Measurements from ENCODE around the gene RASA2.

The RASA2 gene

DNA sequence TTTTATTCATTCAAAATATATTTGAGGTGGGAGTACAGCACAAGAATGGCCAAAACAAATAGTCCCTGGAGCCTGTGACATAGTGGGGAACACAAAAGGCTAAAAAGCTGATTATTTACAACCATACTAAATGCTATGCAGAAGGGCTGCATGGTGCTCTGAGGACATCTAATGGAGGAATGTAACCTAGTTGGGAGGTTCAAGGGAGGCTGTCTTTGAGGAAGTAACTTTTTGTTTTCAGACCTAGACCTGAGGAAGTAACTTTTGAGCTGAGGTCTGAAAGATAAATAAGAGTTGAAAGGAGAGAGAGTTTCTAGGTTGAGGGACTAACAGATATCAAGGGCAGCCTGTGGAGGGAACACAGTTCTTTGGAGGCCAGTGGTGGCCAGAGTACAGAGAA, 34.8 kb upstream of the RASA2 start:
- DNase-seq (ENCODE audit: insufficient read length, low spot score) (peak; percentile 23), FAIRE-seq (no peak)
- no peak for TF ChIP-seq POLR2A (IDR thresholded peaks at IDR 0.05; ENCODE audit: low read depth, low read length)

DNA sequence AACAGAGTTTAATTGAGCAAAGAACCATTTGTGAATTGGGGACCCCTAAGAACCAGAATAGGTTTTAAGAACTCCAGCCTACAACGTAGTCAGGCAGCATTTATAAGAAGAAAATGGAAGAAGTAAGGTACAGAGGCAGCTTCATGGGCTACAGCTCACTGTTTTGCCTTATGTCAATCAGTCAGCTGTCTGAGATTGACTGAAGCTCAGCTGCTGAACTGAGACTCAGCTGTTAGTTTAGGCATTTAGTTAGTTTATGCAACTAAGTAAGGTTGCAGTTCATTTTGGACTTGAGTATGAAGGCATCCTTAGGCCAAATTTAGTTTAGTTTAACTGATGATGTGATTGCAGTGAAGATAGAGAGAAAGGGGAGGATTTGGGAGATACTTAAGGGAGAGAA, 34.1 kb upstream of the RASA2 start:
- DNase-seq (ENCODE audit: insufficient read length, low spot score), result no peak
- TF ChIP-seq POLR2A (IDR thresholded peaks at IDR 0.05; ENCODE audit: low read depth, low read length), result no peak
- FAIRE-seq, result no peak

GRCh38 chr3:141454054-141454453, 32.8 kb upstream of the RASA2 start:
- FAIRE-seq (no peak), DNase-seq (ENCODE audit: insufficient read length, low spot score) (no peak)
- TF ChIP-seq POLR2A (IDR thresholded peaks at IDR 0.05; ENCODE audit: low read depth, low read length), result no peak

DNA sequence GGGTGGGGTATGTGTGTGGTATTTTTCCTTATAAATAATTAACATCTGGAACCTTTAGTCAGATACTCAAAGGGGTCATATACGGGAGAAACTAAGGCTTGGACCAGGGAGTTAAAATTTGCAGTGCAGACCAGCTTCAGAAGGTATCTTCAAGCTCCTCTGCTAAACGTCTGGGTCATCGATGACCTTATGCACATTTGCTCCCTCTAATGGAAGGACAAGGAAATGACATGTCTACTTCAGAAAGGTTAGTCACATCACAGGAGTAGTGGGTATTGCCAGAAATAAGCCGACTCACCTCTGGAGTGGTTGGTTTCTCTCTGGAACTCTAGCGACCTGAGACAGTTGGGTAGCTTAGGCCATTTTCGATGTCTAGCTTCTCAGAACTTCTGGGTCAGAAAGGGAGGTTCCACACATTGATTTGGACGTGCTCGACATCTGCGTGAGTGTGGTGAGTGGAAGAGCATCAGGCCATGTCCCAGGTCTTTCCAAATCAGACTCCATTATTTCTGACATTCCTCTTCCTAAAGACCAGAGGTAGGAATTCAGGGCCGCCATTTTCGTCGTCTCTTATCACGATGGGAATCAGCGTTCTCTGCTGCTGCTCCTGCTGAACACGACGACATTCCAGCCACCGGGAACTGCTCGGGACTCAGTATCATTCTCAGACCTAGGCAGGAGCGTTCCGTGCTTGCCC, 31.8 kb upstream of the RASA2 start:
- no peak for TF ChIP-seq POLR2A (IDR thresholded peaks at IDR 0.05; ENCODE audit: low read depth, low read length)
- FAIRE-seq (peak; percentile 94), DNase-seq (ENCODE audit: insufficient read length, low spot score) (peak; percentile 67)

DNA sequence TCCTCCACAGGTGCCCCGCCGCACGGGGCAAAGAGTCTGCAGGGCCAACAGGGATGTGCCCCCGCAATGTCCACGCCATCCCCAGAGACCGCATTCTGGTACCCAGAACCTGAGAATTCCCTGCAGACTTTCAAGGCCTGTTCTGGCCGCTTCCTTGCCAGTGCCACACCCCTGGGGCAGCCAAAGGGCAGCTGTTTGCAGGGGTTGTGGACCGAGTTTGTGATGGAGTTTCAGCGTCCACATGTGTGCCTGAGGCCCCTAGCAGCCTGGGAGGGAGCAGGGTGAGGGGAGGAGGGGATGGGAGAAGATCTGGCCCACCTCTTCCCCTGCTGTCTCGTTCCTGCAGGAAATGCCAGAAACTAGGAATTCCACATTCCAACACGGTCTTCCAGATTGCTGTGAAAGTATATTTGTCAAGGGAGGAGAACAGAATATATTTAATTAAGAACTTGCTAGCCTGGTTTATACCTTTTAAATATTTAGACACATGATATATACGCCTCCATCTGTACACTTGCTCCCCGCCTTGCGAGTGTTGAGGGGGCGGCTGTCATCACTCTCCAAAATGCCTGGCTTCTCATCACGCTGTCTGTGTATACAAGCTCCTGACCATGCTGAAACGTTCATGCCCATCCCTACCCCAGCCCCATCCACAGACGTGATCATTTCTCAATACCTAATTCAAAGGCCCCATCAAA, 31.1 kb upstream of the RASA2 start:
- DNase-seq (ENCODE audit: insufficient read length, low spot score), result no peak
- FAIRE-seq, result no peak
- TF ChIP-seq POLR2A (IDR thresholded peaks at IDR 0.05; ENCODE audit: low read depth, low read length), result no peak

DNA sequence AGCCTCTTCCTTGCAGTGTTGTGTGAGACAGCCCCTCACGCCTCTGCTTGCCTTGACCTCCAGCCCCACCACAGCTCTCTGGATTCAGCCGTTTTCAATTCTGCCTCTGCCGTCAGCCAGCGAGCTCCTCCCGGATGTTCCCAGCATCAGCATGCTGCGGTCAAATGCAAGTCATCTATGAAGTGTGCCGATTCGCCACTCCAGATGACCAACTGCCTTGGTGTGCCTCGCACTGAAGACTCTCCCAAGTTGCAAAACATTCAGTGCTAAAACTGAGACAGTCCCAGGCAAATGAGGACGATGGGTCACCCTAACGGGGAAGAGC, 30.6 kb upstream of the RASA2 start:
- no peak for FAIRE-seq
- no peak for DNase-seq (ENCODE audit: insufficient read length, low spot score)
- TF ChIP-seq POLR2A (IDR thresholded peaks at IDR 0.05; ENCODE audit: low read depth, low read length), result no peak

DNA sequence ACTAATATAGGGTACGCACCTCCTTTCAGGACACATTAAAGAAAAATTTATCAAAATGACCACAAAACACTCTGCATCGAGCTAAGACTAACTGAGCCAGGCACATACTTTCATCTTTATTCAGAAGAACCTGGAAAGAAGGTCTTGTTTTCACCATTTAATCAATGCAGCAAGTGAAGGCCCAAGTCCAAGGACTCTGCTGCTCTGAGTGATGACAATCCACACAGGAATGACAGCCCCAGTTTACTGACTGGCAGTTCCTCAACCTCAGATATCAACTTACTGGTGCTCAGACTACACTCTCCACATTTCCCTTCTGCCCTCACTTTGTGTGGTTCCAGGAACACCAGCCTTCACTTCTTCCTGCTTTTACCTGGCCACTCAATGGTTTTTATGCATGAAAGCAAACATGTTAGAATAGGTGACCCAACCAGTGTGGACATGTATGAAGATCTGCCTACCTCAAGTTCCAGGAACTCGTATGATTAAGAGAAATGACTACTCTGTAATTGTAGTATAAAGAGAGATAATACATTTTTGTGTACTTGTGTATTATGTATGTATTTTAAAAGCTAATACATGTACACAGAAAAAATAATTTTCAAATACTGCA, 29.1 kb upstream of the RASA2 start:
- no peak for FAIRE-seq
- no peak for DNase-seq (ENCODE audit: insufficient read length, low spot score)
- TF ChIP-seq POLR2A (IDR thresholded peaks at IDR 0.05; ENCODE audit: low read depth, low read length), result no peak

- TF ChIP-seq POLR2A (IDR thresholded peaks at IDR 0.05; ENCODE audit: low read depth, low read length), result no peak
- FAIRE-seq, result no peak
- DNase-seq (ENCODE audit: insufficient read length, low spot score), result no peak
Measured at GRCh38 chr3:141459008-141459407, 27.8 kb upstream of the RASA2 start.

DNA sequence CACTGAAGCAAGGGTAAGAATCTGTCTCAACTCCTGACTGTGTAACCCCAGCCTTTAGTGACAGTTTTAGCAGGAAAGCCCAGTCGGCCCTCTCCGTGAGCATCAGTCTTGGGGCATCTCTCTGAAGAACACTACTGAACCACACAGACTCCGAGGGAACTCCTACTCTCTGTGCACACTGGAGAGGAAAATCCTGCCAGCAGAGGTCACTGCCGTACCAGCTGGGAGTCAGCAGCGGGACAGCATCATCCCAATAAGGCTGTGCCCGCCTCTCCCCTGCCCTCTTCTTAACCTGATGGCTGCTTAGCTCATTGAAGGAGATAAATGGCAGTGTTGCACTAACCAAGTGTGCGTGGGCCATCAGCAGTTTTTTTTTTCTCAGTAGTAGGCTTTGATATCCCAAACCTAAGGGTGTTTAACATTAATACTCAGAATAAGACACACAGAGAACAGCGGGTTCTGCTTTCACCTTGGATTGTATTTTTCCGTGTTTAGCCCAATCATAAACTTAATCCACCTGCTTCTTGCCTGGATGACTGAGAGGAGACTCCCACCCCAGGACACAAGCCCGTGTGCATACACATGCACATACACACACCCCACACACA, 26.6 kb upstream of the RASA2 start:
- FAIRE-seq (peak; percentile 88), DNase-seq (ENCODE audit: insufficient read length, low spot score) (peak; percentile 71)
- TF ChIP-seq POLR2A (IDR thresholded peaks at IDR 0.05; ENCODE audit: low read depth, low read length), result no peak

- TF ChIP-seq POLR2A (IDR thresholded peaks at IDR 0.05; ENCODE audit: low read depth, low read length), result no peak
- FAIRE-seq, result no peak
- DNase-seq (ENCODE audit: insufficient read length, low spot score), result no peak
Measured at GRCh38 chr3:141462176-141462859, 24.5 kb upstream of the RASA2 start.

DNA sequence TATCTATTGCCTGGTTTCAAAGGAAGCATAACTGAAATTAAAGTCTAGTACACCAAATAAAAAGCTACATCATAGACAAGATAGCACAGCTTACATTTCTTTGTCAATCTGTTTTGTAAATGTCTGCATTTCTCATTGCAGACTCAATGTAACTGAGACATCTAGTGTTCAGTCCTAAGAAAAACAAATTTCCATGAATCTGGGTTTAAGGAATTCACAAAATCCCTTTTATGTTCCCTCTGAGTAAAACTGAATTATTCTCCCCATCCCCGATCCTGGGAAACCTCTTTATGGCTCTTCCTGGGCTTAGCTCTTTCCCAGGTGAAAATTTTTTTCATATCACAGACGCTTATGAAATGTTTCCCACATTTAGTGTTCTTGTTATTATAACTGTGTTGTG, 21.6 kb upstream of the RASA2 start:
- no peak for DNase-seq (ENCODE audit: insufficient read length, low spot score)
- TF ChIP-seq POLR2A (IDR thresholded peaks at IDR 0.05; ENCODE audit: low read depth, low read length), result no peak
- FAIRE-seq, result peak; percentile 20

DNA sequence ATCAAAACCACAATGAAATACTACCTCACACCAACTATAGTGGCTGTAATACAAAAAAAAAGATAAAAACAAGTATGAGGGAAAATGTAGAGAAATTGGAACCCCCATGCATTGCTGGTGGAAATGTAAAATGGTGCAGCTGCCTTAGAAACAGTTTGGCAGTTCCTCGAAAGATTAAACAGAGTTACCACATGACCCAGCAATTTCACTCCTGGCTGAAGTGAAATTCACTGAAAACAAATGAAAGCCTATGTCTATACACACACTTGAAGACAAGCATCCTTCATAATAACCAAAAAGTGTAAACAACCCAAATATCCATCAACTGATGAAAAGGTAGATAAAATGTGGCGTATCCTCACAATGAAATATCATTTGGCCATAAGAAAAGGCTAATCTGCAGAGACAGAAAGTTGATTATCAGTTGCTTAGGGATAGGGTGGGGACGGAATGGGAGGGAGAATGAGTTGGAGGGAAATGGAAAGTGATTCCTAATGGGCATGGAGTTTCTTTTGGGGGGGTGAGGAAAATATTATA, 20.1 kb upstream of the RASA2 start:
- TF ChIP-seq POLR2A (IDR thresholded peaks at IDR 0.05; ENCODE audit: low read depth, low read length), result no peak
- FAIRE-seq, result no peak
- no peak for DNase-seq (ENCODE audit: insufficient read length, low spot score)

GRCh38 chr3:141469720-141470119, 17.1 kb upstream of the RASA2 start:
- no peak for TF ChIP-seq POLR2A (IDR thresholded peaks at IDR 0.05; ENCODE audit: low read depth, low read length)
- no peak for DNase-seq (ENCODE audit: insufficient read length, low spot score)
- peak; percentile 52 for FAIRE-seq

DNA sequence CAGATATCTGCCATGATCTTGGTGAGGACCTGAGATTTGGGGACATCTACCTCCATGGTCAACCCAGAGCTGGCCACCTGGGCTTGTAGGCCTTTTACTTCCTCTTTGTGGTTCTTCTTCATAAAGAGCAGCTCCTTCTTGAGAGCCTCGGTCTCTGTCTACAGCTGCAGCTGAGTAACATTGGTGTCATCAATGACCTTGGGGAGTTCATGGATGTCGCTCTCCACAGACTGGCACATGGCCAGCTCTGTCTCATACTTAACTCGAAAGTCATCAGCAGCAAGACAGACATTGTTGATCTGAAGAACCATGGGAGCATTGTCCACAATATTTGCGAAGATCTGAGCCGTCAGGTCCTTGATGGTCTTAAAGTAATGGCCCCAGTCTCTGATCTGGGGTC, 15.7 kb upstream of the RASA2 start:
- no peak for TF ChIP-seq POLR2A (IDR thresholded peaks at IDR 0.05; ENCODE audit: low read depth, low read length)
- FAIRE-seq (no peak), DNase-seq (ENCODE audit: insufficient read length, low spot score) (no peak)

All from H54 (cell line).